Heart right ventricle (tissue), 16 donors: ENCODE data around the gene ZFYVE9. TPM values are rescaled to one million over a fixed set of nuclear protein-coding genes. Genes with fewer than 3 reads are reported as not detected.

ENCODE experiments used
- ATAC-seq, 8 donors: fragments of 200-7000 bp; cut with Tn5 transposase; one replicate each; pipeline ENCODE4 v1.9.1; 2020; ENCODE audit warnings: mild to moderate bottlenecking in 8 of 8, moderate library complexity in 8 of 8, moderate number of reproducible peaks in 1 of 8
- DNase-seq, 2 donors: peaks; one replicate each; pipeline ENCODE4 v3.0.0-alpha.2; 2020
- H3K27ac ChIP-seq, 10 donors: fragments of 200-600 bp; sonication (generic) in 2 of 10; one replicate each; pipeline versions ENCODE4 v1.5.0 to v1.8.0; 2020 to 2022; ENCODE audit warnings: mild to moderate bottlenecking in 3 of 10
- H3K27me3 ChIP-seq, 7 donors: fragments of 200-600 bp; one replicate each; pipeline ENCODE4 v1.8.0; 2021 to 2022; ENCODE audit warnings: mild to moderate bottlenecking in 2 of 7
- H3K36me3 ChIP-seq, 9 donors: fragments of 200-600 bp; sonication (generic) in 1 of 9; one replicate each; pipeline versions ENCODE4 v1.5.0 to v1.8.0; 2020 to 2022; ENCODE audit warnings: mild to moderate bottlenecking in 2 of 9
- H3K4me1 ChIP-seq, 9 donors: fragments of 200-600 bp; sonication (generic) in 1 of 9; one replicate each; pipeline versions ENCODE4 v1.5.0 to v1.8.0; 2020 to 2022; ENCODE audit warnings: mild to moderate bottlenecking in 4 of 9
- H3K4me3 ChIP-seq, 10 donors: fragments of 200-600 bp; sonication (generic) in 2 of 10; one replicate each; pipeline versions ENCODE4 v1.5.0 to v1.8.0; 2020 to 2022; ENCODE audit warnings: mild to moderate bottlenecking in 7 of 10, moderate library complexity in 2 of 10
- H3K9me3 ChIP-seq, 11 donors: fragments of 200-600 bp in 10 of 11; sonication (generic) in 2 of 11; one replicate each; pipeline versions ENCODE4 v1.5.0 to v1.8.0; 2013 to 2022; ENCODE audit warnings: mild to moderate bottlenecking in 2 of 11, control low read depth in 1 of 11, moderate library complexity in 1 of 11
- CTCF ChIP-seq, 9 donors: fragments of 200-600 bp; sonication (generic) in 2 of 9; IDR thresholded peaks; one replicate each; pipeline versions ENCODE4 v1.5.0 to v1.8.0; 2021 to 2022; ENCODE audit warnings: antibody characterized with exemption in 9 of 9, mild to moderate bottlenecking in 5 of 9, moderate library complexity in 1 of 9
- WGBS, 2 donors: extraction: QIAGEN DNeasy Blood & Tissue Kit; methylation state at CpG; one replicate each; pipeline ENCODE4 v1.1.7; 2013; ENCODE audit warnings: inconsistent platforms in 1 of 2; 5-methylcytosine and 5-hydroxymethylcytosine counted together
- intact Hi-C, 10 donors: fragments of 100-400 bp; cut with DNase I; formaldehyde crosslinking; loops; one replicate each; pipeline versions ENCODE4 v1.11.1 to v1.14.2; 2022
- polyA plus RNA-seq, 2 donors: library from polyadenylated mRNA; stranded (reverse); fragments of 200-250 nt; gene quantifications; one replicate each; pipeline ENCODE4 v1.2.3, GENCODE V29; 2013
- total RNA-seq, 10 donors: library from RNA; stranded (reverse); fragmentation: NEBNext Ultra II Directional in 3 of 10; extraction: Animal tissue kit (Norgen Biotek cat#: 25700) in 3 of 10; gene quantifications; one replicate each; pipeline versions ENCODE4 v1.2.1 to v1.2.4, GENCODE V29; 2021 to 2023
- donor health status: Arrhythmogenic right ventricular cardiomyopathy.
- donor health status: ischemic (EF 13 %, LVEDD 7.1; RV severe dilation, severe dysfunction).
- donor health status: healthy with polysubstance abuse.
- donor health status: DM: no; HTN: yes; CAD: no.
- donor health status: DM: no; HTN: no; CAD: no.
- donor health status: ischemic (EF 25% LVEDD 6.9; RV normal size, moderate dysfunction).
- donor health status: ischemic (EF 25% LVEDD 5.7; RV mildly dilated, moderate dysfunction).
- donor health status: healthy.
- donor health status: DM: yes; HTN: yes; CAD: no.
- donor health status: Ischemic cardiomyopathy.
- donor health status: ischemic (EF 35%, LVEDD 5.7; RV mildly dilated, moderate dysfunction).
- donor health status: nonischemic (EF 11% LVEDD 7.7; RV severe dilation, severe dysfunction).
- donor health status: DM: yes; HTN: yes; CAD: no.
- donor health status: PGD.
- donor health status: ischemic (EF 29% LVEDD 5.4; RV normal size, mild dysfunction).
- donor health status: nonischemic (EF 23%, LVEDD 6.1; RV moderate dilation, normal function).

The ZFYVE9 gene
- total and polyA plus RNA-seq, 12 donors = 2.6 to 22.2 (median 15.6) TPM

DNA sequence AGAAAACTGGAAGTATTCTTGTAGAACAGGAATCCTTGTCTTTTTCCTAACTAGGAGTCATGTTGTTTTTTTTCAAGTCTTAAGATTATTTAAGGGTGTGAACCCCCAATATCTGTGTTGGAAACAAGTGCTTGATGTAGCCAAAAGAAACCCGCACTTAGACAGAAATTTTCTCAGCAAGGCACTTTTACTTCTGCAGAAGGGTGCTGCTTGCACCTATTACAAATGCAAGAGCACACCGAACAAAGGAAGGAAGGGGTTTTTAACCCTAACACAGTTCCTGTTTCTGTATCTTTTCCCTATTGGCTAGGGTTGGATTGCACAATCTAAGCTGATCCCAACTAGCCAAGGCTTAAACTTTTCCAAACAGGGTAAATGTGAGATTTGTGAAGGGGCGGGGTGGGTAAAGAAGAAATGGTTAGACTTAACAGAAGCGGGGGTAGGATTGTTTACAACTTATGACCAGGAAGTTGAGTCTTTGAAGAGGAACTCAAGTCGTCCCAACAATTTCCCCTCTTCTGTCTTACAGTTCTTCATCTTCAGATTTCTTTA lies 75.1 kb downstream of the ZFYVE9 start:
- DNase-seq (no peak), ATAC-seq (no peak)
- H3K4me3 ChIP-seq = no peak overlapping the region
- 90 to 97% methylated on average over 5 of the region's 5 CpGs for WGBS, 2 donors
- peaks cover 0 to 50% (median 18%) of the 10 kb centered on the region in 11 donors for H3K9me3 ChIP-seq
- intact Hi-C loops = no loop called here
- peaks cover 0 to 15% (median 0%) of the 10 kb centered on the region in 7 donors for H3K27me3 ChIP-seq
- peaks cover 0 to 26% (median 14%) of the 10 kb centered on the region in 9 donors for H3K36me3 ChIP-seq
- no peaks in the 10 kb centered on the region for H3K4me1 ChIP-seq
- H3K27ac ChIP-seq = no peak overlapping the region
- TF ChIP-seq CTCF (IDR thresholded peaks at IDR 0.05) = no peak

- Histone ChIP-seq H3K27ac (no peak overlapping the region), H3K4me1 (no peaks in the 10 kb centered on the region), H3K9me3 (peaks cover 0 to 39% (median 22%) of the 10 kb centered on the region in 11 donors), H3K36me3 (peaks cover 0 to 5% (median 0%) of the 10 kb centered on the region in 9 donors), H3K4me3 (no peak overlapping the region), H3K27me3 (peaks cover 0 to 95% (median 0%) of the 10 kb centered on the region in 7 donors)
- DNase-seq = no peak
- 96 to 97% methylated on average over 10 of the region's 10 CpGs for WGBS, 2 donors
- TF ChIP-seq CTCF (IDR thresholded peaks at IDR 0.05) = no peak
- intact Hi-C loops = no loop called here
- no peak for ATAC-seq
These were observed 83.3 kb downstream of the ZFYVE9 start for GRCh38 chr1:52225174-52225573.

DNA sequence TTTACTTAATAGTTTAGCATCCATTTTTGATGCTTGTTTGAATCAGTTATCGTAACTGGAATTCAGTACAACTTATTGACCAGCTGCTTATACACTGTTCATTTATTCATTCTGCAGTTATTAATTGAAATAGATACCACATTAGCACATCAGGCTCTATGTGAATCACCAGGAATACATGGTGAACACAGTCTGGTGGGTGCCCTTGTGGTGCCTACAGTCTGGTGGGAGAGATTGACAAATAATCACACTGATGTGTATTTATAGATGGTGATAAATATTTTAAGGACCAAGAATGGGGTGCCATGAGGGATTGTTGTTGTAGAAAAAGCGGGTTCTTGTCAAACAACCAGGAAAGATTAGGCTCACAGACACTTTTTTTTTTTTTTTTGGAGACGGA lies 87.6 kb downstream of the ZFYVE9 start:
- 93 to 99% methylated on average over 2 to 3 of the region's 3 CpGs for WGBS, 2 donors
- ATAC-seq (no peak), DNase-seq (no peak)
- intact Hi-C loops = no loop called here
- Histone ChIP-seq H3K4me1 (no peaks in the 10 kb centered on the region), H3K9me3 (peaks cover 0 to 23% (median 15%) of the 10 kb centered on the region in 11 donors), H3K36me3 (peaks cover 0 to 5% (median 0%) of the 10 kb centered on the region in 9 donors), H3K27me3 (peaks cover 0 to 97% (median 0%) of the 10 kb centered on the region in 7 donors), H3K27ac (no peak overlapping the region), H3K4me3 (no peak overlapping the region)
- no peak for TF ChIP-seq CTCF (IDR thresholded peaks at IDR 0.05)

DNA sequence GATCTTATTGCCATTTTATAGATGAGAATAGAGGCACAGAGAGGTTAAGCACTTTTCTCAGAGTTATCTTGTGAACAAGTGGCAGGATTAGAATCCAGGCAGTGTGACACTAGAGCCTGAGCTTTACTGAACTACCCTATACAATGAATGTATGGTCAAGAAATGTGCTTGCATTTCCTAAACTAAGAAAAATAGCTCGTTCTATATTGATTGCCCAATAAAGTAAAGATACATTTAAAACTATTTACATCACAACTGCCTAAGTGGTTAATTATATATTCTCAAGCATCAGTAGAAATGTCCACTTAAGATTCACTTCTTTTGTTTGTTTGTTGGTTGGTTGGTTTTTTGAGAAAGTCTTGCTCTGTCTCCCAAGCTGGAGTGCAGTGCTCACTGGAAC lies 91.6 kb downstream of the ZFYVE9 start:
- DNase-seq = no peak
- WGBS, 2 donors = 97 to 100% methylated on average over 1 of the region's 1 CpG
- intact Hi-C loops = no loop called here
- no peaks in the 10 kb centered on the region for H3K4me1 ChIP-seq
- H3K36me3 ChIP-seq = peaks cover 0 to 15% (median 0%) of the 10 kb centered on the region in 9 donors
- H3K27ac ChIP-seq = no peak overlapping the region
- ATAC-seq = no peak
- no peak overlapping the region for H3K4me3 ChIP-seq
- peaks cover 0 to 98% (median 0%) of the 10 kb centered on the region in 7 donors for H3K27me3 ChIP-seq
- TF ChIP-seq CTCF (IDR thresholded peaks at IDR 0.05) = no peak
- no peaks in the 10 kb centered on the region for H3K9me3 ChIP-seq
